H9 (cell line): Measurements from ENCODE around the gene LASP1. TPM values are rescaled to one million over a fixed set of nuclear protein-coding genes. Genes with fewer than 3 reads are reported as not detected.

Experiments
- DNase-seq: peaks from one replicate; pipeline ENCODE4 v3.0.0-alpha.2; 2017
- H2AFZ ChIP-seq: one replicate; pipeline ENCODE4 v1.6.1; 2013; ENCODE audit warnings: mild to moderate bottlenecking, low read length, control low read depth, moderate library complexity
- H2AK5ac ChIP-seq: 2 replicates; pipeline ENCODE4 v1.6.1; 2013; ENCODE audit warnings: low read length, control low read depth, mixed read lengths; ENCODE audit not compliant: insufficient read length
- H2BK120ac ChIP-seq: one replicate; pipeline ENCODE4 v1.6.1; 2013; ENCODE audit warnings: low read depth, mild to moderate bottlenecking, low read length, control low read depth, inconsistent platforms; ENCODE audit not compliant: poor library complexity, severe bottlenecking
- H2BK12ac ChIP-seq: 2 replicates; pipeline ENCODE4 v1.6.1; 2013; ENCODE audit warnings: low read length, control low read depth, mixed read lengths, low read depth; ENCODE audit not compliant: insufficient read length
- H2BK15ac ChIP-seq: 2 replicates; pipeline ENCODE4 v1.6.1; 2013; ENCODE audit warnings: low read depth, low read length, control low read depth
- H2BK20ac ChIP-seq: one replicate; pipeline ENCODE4 v1.6.1; 2013; ENCODE audit warnings: low read depth, mild to moderate bottlenecking, low read length, control low read depth, inconsistent platforms; ENCODE audit not compliant: poor library complexity, severe bottlenecking
- H2BK5ac ChIP-seq: 2 replicates; pipeline ENCODE4 v1.6.1; 2013; ENCODE audit warnings: low read length, control low read depth, mixed read lengths; ENCODE audit not compliant: insufficient read length
- H3K14ac ChIP-seq: 2 replicates; pipeline ENCODE4 v1.6.1; 2013; ENCODE audit warnings: low read length, control low read depth; ENCODE audit not compliant: insufficient read depth
- H3K18ac ChIP-seq: 2 replicates; pipeline ENCODE4 v1.6.1; 2013; ENCODE audit warnings: low read depth, mild to moderate bottlenecking, mixed read lengths, low read length, control low read depth; ENCODE audit not compliant: insufficient read length
- H3K23ac ChIP-seq: 2 replicates; pipeline ENCODE4 v1.6.1; 2013; ENCODE audit warnings: low read length, control low read depth, mixed read lengths, low read depth; ENCODE audit not compliant: insufficient read length
- H3K23me2 ChIP-seq: 2 replicates; pipeline ENCODE4 v1.6.1; 2013; ENCODE audit warnings: low read depth, mild to moderate bottlenecking, mixed read lengths, low read length, control low read depth; ENCODE audit not compliant: insufficient read length, poor library complexity, severe bottlenecking
- H3K27ac ChIP-seq: 2 replicates; pipeline ENCODE4 v1.5.1; 2013; ENCODE audit warnings: low read length, control low read depth, mixed read lengths, low read depth; ENCODE audit not compliant: insufficient read length
- H3K27me3 ChIP-seq: 2 replicates; pipeline ENCODE4 v1.6.1; 2013; ENCODE audit warnings: low read length, control low read depth, inconsistent platforms; ENCODE audit not compliant: insufficient read depth
- H3K4ac ChIP-seq: 2 replicates; pipeline ENCODE4 v1.6.1; 2013; ENCODE audit warnings: low read depth, mild to moderate bottlenecking, control low read depth, inconsistent platforms, low read length, moderate library complexity
- H3K4me1 ChIP-seq: 2 replicates; pipeline ENCODE4 v1.6.1; 2013; ENCODE audit warnings: low read length, control low read depth, inconsistent platforms; ENCODE audit not compliant: insufficient read depth
- H3K4me2 ChIP-seq: 2 replicates; pipeline ENCODE4 v1.6.1; 2013; ENCODE audit warnings: low read length, control low read depth, mixed read lengths; ENCODE audit not compliant: insufficient read length, insufficient read depth
- H3K56ac ChIP-seq: 2 replicates; pipeline ENCODE4 v1.6.1; 2013; ENCODE audit warnings: low read depth, mild to moderate bottlenecking, mixed read lengths, low read length, control low read depth; ENCODE audit not compliant: insufficient read length
- H3K79me1 ChIP-seq: 2 replicates; pipeline ENCODE4 v1.6.1; 2013; ENCODE audit warnings: low read depth, mild to moderate bottlenecking, moderate library complexity, low read length, control low read depth, inconsistent platforms; ENCODE audit not compliant: insufficient read depth, poor library complexity, severe bottlenecking
- H3K79me2 ChIP-seq: 2 replicates; pipeline ENCODE4 v1.6.1; 2013; ENCODE audit warnings: low read length, control low read depth, inconsistent platforms; ENCODE audit not compliant: insufficient read depth
- H3K9ac ChIP-seq: 2 replicates; pipeline ENCODE4 v1.6.1; 2013; ENCODE audit warnings: low read length, control low read depth, mixed read lengths; ENCODE audit not compliant: insufficient read length; ENCODE audit errors: extremely low read depth
- H3K9me3 ChIP-seq: one replicate; pipeline ENCODE4 v1.6.1; 2013; ENCODE audit warnings: low read depth, low read length, inconsistent platforms; ENCODE audit not compliant: control insufficient read depth
- H3T11ph ChIP-seq: one replicate; pipeline ENCODE4 v1.6.1; 2013; ENCODE audit warnings: mild to moderate bottlenecking, low read length, control low read depth, inconsistent platforms
- H4K20me1 ChIP-seq: one replicate; pipeline ENCODE4 v1.6.1; 2013; ENCODE audit not compliant: control insufficient read depth, insufficient read length, insufficient read depth
- H4K5ac ChIP-seq: 2 replicates; pipeline ENCODE4 v1.6.1; 2013; ENCODE audit warnings: low read depth, mild to moderate bottlenecking, mixed read lengths, low read length, control low read depth; ENCODE audit not compliant: insufficient read length
- H4K8ac ChIP-seq: replicated peaks from 2 replicates; pipeline ENCODE4 v1.6.1; 2013; ENCODE audit warnings: low read length, control low read depth, mixed read lengths, low read depth; ENCODE audit not compliant: insufficient read length
- H4K91ac ChIP-seq: 2 replicates; pipeline ENCODE4 v1.6.1; 2013; ENCODE audit warnings: low read depth, mild to moderate bottlenecking, moderate library complexity, mixed read lengths, low read length, control low read depth; ENCODE audit not compliant: insufficient read length
- H3K27ac Mint-ChIP-seq, 3 experiments: 2 replicates in 2 of 3; 3 replicates in 1 of 3; pipeline ENCODE4 v1.8.0; 2020 to 2021; ENCODE audit warnings: mixed read lengths in 3 of 3, mild to moderate bottlenecking in 1 of 3, moderate library complexity in 1 of 3
- H3K27me3 Mint-ChIP-seq: 2 replicates; pipeline ENCODE4 v1.8.0; 2021; ENCODE audit warnings: low read depth, mild to moderate bottlenecking, moderate library complexity, mixed read lengths
- H3K36me3 Mint-ChIP-seq, 3 experiments: 2 replicates in 2 of 3; 3 replicates in 1 of 3; pipeline ENCODE4 v1.8.0; 2020 to 2021; ENCODE audit warnings: low read depth in 3 of 3, mixed read lengths in 3 of 3; ENCODE audit not compliant: insufficient read depth in 1 of 3
- H3K4me1 Mint-ChIP-seq, 2 experiments: 2 replicates each; pipeline ENCODE4 v1.8.0; 2020; ENCODE audit warnings: mixed read lengths in 2 of 2
- H3K4me3 Mint-ChIP-seq, 2 experiments: 2 replicates in 1 of 2; 3 replicates in 1 of 2; pipeline ENCODE4 v1.8.0; 2020 to 2021; ENCODE audit warnings: mild to moderate bottlenecking in 2 of 2, mixed read lengths in 2 of 2, moderate library complexity in 1 of 2
- H3K9me3 Mint-ChIP-seq, 2 experiments: 2 replicates in 1 of 2; 3 replicates in 1 of 2; pipeline ENCODE4 v1.8.0; 2020; ENCODE audit warnings: mild to moderate bottlenecking in 2 of 2, mixed read lengths in 2 of 2, moderate library complexity in 1 of 2
- WGBS: extraction: QIAGEN DNeasy Blood & Tissue Kit; methylation state at CpG from one replicate; pipeline ENCODE4 v1.1.7; 2013; ENCODE audit warnings: missing lambda C conversion rate, low lambda C conversion rate, mixed read lengths; ENCODE audit not compliant: insufficient read length; ENCODE audit errors: extremely low coverage; 5-methylcytosine and 5-hydroxymethylcytosine counted together
- total RNA-seq: library from RNA; stranded (reverse); gene quantifications from 2 replicates; pipeline ENCODE4 v1.2.1, GENCODE V29; 2021
- TF ChIP-seq, protein P1 (sequence below): fragments of 200-600 bp; sonication (generic); conservative IDR thresholded peaks from 3 replicates; pipeline ENCODE4 v1.8.0; 2021; ENCODE audit warnings: antibody characterized with exemption, mild to moderate bottlenecking

LASP1 gene
- total RNA-seq, 1 experiment from 2014 or later = 121 TPM

DNA sequence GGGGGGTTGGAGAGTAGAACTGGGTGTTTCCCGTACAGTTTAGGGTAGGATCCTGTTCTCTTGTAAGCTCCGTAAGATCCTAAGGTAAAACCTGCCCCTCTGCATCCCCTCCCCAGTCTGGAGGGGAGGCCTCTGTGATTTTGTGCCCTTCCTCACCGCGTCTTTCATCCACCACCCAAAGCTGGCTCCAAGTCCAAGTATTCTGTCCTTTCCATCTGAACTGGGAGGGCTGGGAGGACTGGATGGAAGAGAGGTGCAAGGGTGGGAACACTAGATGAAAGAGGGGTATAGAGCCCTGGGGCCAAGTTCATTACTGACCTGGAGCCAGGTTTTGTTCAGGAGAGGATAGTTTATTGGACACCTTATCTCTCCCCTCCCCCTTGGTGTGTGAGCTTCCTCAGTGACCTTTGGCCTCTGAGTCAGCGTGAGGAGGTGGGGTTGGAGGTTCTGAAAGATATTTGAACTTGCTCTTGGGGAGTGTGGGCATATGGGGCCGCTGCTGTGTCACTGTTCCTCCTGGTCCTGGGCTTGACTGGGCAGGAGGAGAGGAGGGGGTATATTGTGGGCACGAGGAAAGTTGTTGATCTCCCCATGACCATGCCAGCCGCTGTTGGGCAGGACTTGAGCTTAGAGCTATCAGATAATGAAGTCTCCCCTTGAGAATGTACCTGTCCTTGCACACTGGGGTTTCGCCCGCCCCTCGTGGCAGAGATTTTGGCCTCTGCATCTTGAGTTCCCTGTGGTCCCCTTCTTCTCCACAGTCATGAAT is 1.6 kb downstream of the LASP1 start:
- no peak overlapping the region for H3K27ac ChIP-seq

More for the DNA sequence above, 1.6 kb downstream of the LASP1 start:
- H2BK15ac ChIP-seq = no peak overlapping the region
- H3K36me3 Mint-ChIP-seq = peaks cover 0 to 7% (median 2%) of the 10 kb centered on the region in 3 experiments; a peak in 4 of 7 replicates
- no peaks in the 10 kb centered on the region for H3K9me3 ChIP-seq
- no peak overlapping the region for H4K91ac ChIP-seq
- H2AFZ ChIP-seq = no peak overlapping the region
- peaks cover 34% of the 10 kb centered on the region; the same call in 1 of the 2 replicates for H3K79me2 ChIP-seq
- peak overlapping the region; percentile 11 for H3K18ac ChIP-seq
- H2AK5ac ChIP-seq = no peak overlapping the region
- no peak overlapping the region for H4K8ac ChIP-seq
- no peak overlapping the region for H4K5ac ChIP-seq
- H3K14ac ChIP-seq = no peak overlapping the region
- peaks cover 37 to 53% of the 10 kb centered on the region in 2 experiments for H3K4me1 Mint-ChIP-seq
- peaks cover 3 to 8% of the 10 kb centered on the region in 2 experiments; a peak in 2 of 5 replicates for H3K9me3 Mint-ChIP-seq
- H2BK120ac ChIP-seq = no peak overlapping the region
- DNase-seq = peak; percentile 75
- H3K9ac ChIP-seq = peak overlapping the region; percentile 29
- no peak overlapping the region for H3K4ac ChIP-seq
- H3K79me1 ChIP-seq = no peaks in the 10 kb centered on the region
- TF ChIP-seq, protein P1, sequence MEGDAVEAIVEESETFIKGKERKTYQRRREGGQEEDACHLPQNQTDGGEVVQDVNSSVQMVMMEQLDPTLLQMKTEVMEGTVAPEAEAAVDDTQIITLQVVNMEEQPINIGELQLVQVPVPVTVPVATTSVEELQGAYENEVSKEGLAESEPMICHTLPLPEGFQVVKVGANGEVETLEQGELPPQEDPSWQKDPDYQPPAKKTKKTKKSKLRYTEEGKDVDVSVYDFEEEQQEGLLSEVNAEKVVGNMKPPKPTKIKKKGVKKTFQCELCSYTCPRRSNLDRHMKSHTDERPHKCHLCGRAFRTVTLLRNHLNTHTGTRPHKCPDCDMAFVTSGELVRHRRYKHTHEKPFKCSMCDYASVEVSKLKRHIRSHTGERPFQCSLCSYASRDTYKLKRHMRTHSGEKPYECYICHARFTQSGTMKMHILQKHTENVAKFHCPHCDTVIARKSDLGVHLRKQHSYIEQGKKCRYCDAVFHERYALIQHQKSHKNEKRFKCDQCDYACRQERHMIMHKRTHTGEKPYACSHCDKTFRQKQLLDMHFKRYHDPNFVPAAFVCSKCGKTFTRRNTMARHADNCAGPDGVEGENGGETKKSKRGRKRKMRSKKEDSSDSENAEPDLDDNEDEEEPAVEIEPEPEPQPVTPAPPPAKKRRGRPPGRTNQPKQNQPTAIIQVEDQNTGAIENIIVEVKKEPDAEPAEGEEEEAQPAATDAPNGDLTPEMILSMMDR = no peak
- H2BK20ac ChIP-seq = no peak overlapping the region
- no peaks in the 10 kb centered on the region for H3K27me3 ChIP-seq
- peaks cover 3% of the 10 kb centered on the region; the same call in 1 of the 2 replicates for H3K27me3 Mint-ChIP-seq
- H3K56ac ChIP-seq = no peak overlapping the region
- H3K23ac ChIP-seq = no peak overlapping the region
- WGBS = no CpG with 5 or more reads among the region's 11 CpGs
- H3K4me2 ChIP-seq = peak overlapping the region; percentile 94
- no peaks in the 10 kb centered on the region; the same call in 1 of the 2 replicates for H3K4me1 ChIP-seq
- H3K23me2 ChIP-seq = peaks cover 22% of the 10 kb centered on the region
- H3K27ac Mint-ChIP-seq = peak overlapping the region; percentile 75 to 90 (median 85)
- no peak overlapping the region for H3T11ph ChIP-seq
- peaks cover 2% of the 10 kb centered on the region for H4K20me1 ChIP-seq
- H2BK5ac ChIP-seq = no peak overlapping the region
- H3K4me3 Mint-ChIP-seq = peak overlapping the region; percentile 85 to 98
- no peak overlapping the region for H2BK12ac ChIP-seq
